Esophagus squamous epithelium (tissue), 4 donors: ENCODE data around the gene ENOSF1.

Experiments
- POLR2A ChIP-seq, 4 donors: fragments of 450-650 bp; IDR thresholded peaks; one replicate each; pipeline ENCODE4 v1.6.1; 2017; ENCODE audit warnings: antibody characterized with exemption in 4 of 4, mild to moderate bottlenecking in 4 of 4, moderate library complexity in 3 of 4
- TF ChIP-seq, protein P1 (sequence below), 6 experiments: fragments of 450-650 bp in 4 of 6; fragments of 200-600 bp in 2 of 6; sonication (generic) in 2 of 6; IDR thresholded peaks; one replicate each; pipeline ENCODE4 v1.5.1; 2016 to 2019; ENCODE audit warnings: antibody characterized with exemption in 6 of 6, mild to moderate bottlenecking in 4 of 6, moderate library complexity in 4 of 6

DNA sequence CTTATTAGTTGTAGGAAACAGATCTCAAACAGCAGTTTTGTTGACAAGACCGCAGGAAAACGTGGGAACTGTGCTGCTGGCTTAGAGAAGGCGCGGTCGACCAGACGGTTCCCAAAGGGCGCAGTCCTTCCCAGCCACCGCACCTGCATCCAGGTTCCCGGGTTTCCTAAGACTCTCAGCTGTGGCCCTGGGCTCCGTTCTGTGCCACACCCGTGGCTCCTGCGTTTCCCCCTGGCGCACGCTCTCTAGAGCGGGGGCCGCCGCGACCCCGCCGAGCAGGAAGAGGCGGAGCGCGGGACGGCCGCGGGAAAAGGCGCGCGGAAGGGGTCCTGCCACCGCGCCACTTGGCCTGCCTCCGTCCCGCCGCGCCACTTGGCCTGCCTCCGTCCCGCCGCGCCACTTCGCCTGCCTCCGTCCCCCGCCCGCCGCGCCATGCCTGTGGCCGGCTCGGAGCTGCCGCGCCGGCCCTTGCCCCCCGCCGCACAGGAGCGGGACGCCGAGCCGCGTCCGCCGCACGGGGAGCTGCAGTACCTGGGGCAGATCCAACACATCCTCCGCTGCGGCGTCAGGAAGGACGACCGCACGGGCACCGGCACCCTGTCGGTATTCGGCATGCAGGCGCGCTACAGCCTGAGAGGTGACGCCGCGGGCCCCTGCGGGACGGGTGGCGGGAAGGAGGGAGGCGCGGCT, 55.0 kb downstream of the ENOSF1 start, which contains the start of gene TYMS:
- TF ChIP-seq, protein P1, sequence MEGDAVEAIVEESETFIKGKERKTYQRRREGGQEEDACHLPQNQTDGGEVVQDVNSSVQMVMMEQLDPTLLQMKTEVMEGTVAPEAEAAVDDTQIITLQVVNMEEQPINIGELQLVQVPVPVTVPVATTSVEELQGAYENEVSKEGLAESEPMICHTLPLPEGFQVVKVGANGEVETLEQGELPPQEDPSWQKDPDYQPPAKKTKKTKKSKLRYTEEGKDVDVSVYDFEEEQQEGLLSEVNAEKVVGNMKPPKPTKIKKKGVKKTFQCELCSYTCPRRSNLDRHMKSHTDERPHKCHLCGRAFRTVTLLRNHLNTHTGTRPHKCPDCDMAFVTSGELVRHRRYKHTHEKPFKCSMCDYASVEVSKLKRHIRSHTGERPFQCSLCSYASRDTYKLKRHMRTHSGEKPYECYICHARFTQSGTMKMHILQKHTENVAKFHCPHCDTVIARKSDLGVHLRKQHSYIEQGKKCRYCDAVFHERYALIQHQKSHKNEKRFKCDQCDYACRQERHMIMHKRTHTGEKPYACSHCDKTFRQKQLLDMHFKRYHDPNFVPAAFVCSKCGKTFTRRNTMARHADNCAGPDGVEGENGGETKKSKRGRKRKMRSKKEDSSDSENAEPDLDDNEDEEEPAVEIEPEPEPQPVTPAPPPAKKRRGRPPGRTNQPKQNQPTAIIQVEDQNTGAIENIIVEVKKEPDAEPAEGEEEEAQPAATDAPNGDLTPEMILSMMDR (IDR thresholded peaks at IDR 0.05) = no peak
- peak in 1 of 4 donors; percentile 9 for TF ChIP-seq POLR2A (IDR thresholded peaks at IDR 0.05)
